HFF-Myc (cell line): ENCODE results near the gene CLIC5.

ENCODE experiments used
- DNase-seq: peaks from one replicate; pipeline ENCODE4 v3.0.0-alpha.2; 2011; ENCODE audit warnings: low read depth; ENCODE audit errors: extremely low read depth
- H3K4me3 ChIP-seq: replicated peaks from 2 replicates; pipeline ENCODE4 v1.5.1; 2011; ENCODE audit warnings: low read depth, mild to moderate bottlenecking, control low read depth, low read length
- TF ChIP-seq, protein P1 (sequence below): IDR thresholded peaks from 2 replicates; pipeline ENCODE4 v1.5.1; 2012; ENCODE audit warnings: mild to moderate bottlenecking, low read depth, low read length, control low read depth; ENCODE audit errors: missing control alignments

The CLIC5 gene

GRCh38 chr6:45924763-45925342 lies 90.8 kb downstream of the CLIC5 start:
- H3K4me3 ChIP-seq = no peak overlapping the region
- TF ChIP-seq, protein P1, sequence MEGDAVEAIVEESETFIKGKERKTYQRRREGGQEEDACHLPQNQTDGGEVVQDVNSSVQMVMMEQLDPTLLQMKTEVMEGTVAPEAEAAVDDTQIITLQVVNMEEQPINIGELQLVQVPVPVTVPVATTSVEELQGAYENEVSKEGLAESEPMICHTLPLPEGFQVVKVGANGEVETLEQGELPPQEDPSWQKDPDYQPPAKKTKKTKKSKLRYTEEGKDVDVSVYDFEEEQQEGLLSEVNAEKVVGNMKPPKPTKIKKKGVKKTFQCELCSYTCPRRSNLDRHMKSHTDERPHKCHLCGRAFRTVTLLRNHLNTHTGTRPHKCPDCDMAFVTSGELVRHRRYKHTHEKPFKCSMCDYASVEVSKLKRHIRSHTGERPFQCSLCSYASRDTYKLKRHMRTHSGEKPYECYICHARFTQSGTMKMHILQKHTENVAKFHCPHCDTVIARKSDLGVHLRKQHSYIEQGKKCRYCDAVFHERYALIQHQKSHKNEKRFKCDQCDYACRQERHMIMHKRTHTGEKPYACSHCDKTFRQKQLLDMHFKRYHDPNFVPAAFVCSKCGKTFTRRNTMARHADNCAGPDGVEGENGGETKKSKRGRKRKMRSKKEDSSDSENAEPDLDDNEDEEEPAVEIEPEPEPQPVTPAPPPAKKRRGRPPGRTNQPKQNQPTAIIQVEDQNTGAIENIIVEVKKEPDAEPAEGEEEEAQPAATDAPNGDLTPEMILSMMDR = no peak
- no peak for DNase-seq

DNA sequence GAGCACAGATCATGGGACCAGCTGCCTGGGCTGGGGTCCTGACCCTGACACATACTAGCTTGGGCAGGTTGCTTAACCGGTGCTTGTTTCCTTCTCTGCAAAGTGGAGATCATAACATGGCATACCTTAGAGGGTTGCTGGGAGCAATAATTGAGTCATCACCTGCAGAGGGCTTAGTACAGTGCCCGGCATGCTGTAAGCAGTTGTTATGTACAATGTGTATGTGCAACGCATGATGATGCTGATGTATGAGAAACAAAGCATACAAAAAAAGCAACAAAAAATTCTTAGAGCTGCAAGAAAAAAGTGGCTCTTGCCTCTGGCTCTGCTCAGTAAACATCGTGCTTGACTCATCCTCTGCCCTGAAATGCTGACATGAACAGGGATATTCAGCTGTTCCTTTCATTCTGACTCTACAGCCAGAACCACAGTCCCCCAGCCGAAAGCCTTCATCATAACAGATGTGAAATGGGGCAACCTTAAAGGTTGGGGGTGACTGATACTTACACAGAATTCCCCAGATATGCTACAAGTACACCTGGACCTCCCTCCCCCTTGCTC lies 91.7 kb downstream of the CLIC5 start:
- H3K4me3 ChIP-seq = no peak overlapping the region
- no peak for DNase-seq
- TF ChIP-seq, protein P1 = no peak

DNA sequence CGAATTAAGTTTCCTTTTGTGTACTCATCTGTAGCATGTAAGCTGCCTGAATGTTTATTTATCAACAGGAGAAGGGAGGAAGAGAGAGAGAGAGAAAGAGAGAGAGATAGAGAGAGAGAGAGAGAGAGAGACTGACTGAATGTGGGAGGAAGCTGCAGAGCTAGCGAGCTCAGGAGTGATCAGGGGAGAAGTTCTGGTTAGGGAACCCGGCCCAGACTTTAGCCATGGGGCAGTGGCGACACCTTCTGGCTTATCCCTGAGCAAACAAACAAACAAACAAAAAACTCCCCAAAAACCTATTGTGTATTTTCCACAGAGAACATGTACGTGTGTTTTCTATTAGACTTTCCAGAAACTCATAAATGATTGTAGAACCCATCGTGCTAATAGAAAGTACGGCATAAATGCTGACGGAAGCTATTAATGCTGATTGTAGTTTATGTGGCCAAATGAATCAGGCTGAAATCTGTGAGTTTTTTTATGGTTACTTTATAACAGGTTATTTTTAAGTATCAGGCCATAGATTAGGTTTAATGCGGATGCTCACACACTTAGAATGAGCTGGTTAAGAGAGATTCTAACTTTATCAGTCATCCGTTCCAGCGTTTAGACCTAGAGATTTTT lies 92.8 kb downstream of the CLIC5 start:
- no peak overlapping the region for H3K4me3 ChIP-seq
- TF ChIP-seq, protein P1 = peak; percentile 75
- DNase-seq = peak; percentile 56

DNA sequence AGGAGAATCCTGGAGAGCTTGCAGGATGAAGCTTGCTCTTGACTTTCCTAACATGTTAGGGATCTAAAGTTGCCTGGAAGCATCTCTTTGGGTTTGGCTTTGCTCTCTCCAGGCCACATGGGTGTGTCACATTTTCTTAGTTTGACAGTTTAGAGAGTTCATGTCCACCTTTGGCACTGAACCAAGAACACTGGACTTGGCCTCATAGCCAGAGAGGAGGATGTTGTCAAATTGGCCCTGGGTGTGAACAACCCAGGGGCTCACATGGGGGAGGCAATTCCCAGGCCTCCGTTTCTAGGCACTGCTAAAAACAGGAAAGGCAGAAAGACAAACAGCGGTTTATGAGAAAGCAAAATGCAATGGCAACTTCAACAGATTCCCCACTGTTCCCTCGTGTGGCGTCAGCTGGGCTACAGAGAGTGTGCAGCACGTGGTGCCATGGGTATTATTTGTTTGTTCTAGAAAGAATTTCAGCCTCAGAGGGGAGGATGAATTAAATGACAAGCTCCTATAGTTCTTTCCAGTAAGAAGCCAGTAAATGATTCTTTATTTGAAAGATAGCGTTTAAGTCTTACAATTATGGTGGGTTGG lies 93.9 kb downstream of the CLIC5 start:
- no peak overlapping the region for H3K4me3 ChIP-seq
- TF ChIP-seq, protein P1 = no peak

GRCh38 chr6:45920819-45921511 lies 94.7 kb downstream of the CLIC5 start:
- TF ChIP-seq, protein P1 = no peak
- H3K4me3 ChIP-seq = no peak overlapping the region
- no peak for DNase-seq

More for the DNA sequence above, 93.9 kb downstream of the CLIC5 start:
- no peak for DNase-seq

DNA sequence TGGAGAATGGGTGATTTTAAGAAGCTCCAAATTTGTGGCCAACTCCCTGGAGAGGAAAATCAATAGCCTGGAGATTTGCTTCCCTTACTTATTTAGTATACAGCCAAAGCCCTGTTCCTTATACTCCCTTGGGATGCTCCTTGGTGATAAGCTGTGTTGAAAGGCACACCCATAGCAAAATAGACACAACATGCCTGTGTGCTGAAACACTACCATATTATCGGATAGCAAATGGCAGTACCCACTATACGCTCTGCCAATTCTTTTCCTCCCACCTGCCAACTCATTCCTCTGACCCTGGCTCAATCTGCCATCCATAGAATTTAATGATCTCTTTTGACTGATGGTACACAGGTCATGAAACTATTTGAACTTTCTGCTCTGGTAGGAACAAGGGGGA lies 98.2 kb downstream of the CLIC5 start:
- no peak overlapping the region for H3K4me3 ChIP-seq
- DNase-seq = no peak
- TF ChIP-seq, protein P1 = no peak
